Suppressor macrophage treated with lipopolysaccharide for 1 hour (primary cell): ENCODE data around the gene PRDM15.

ENCODE experiments used
- DNase-seq, 3 donors: peaks; one replicate each; pipeline ENCODE4 v3.0.0-alpha.2; 2020 to 2022

The PRDM15 gene

DNA sequence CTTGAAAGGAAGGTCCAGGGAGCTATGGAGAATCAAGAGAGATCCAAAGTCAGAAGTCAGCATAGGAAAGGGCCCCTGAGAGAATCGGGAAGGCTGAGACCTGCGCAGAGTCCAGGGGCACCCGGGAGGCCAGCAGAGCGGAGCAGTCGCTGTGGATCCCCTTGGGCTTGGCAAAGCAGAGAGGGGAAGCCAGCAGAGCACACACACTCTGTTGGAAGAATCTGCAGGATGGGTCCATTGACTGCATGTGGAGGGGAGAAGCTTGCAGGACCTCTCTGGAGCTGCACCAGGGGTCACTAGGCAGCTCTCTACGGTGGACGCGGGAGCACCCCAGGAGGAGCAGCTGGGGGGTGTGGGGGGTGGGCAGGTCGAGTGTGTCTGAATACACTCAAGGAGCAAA is 118.7 kb downstream of the PRDM15 start:
- DNase-seq = no peak

DNA sequence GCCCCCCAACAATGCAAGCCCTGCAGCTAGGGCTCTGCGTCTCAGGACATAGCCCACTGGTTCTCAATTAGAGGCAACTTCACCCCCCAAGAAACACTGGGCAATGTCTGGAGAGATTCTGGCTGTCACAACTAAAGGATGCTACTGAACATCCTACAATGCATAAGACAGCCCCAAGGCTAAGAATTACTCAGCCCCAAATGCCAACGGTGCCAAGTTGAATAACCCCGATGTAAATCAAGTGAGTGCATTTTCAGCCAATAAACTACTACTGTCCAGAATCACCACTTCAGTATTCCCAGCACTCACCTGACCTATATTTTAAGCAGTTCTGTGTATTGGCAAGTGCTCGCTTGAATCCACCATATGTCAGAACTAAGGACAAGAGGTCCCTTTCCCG is 119.2 kb downstream of the PRDM15 start:
- DNase-seq = no peak

DNA sequence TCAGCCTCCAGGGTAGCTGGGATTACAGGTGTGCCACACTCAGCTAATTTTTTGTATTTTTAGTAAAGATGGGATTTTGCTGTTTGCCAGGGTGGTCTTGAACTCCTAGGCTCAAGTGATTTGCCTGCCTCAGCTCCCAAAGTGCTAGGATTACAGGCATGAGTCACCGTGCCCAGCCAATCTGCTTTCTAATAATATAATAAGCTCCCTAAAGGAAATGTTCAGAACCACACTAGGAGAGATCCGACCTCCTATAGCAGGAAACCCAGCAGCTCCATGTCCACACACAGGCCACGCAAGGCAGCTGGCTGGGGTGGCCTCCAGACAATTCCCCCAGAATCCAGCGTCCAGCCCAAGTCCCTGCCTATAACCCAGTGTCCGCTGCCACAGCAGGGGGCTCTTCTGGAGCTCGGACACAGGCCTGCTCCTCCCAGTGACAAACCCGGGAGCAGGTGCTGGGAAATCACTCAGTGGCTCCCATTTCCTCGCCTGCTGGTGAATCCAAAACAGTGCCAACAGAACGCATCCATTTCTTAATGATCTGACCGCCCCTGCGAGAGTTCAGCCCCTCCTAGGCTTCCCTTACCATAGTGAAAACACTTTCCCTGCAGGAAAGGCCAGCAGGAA is 119.8 kb downstream of the PRDM15 start:
- no peak for DNase-seq

DNA sequence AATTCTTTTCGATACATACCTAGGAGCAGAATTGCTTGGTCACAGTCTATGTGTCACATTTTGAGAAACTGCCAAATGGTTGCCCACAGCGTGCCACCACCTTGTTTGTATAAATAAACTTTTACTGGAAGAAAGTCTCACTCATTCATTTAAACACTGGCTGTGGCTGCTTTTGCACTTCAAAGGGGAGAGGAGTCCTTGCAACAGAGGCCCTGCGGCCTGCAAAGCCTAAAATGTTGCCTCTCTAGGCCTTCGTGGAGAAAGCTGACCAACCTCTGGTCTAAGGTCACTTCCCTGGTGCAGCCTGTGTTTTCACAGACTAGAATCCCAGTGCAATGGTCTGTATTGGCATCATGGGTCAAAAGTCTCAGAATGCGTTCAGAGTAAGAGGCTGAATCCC is 120.6 kb downstream of the PRDM15 start:
- DNase-seq = no peak

DNA sequence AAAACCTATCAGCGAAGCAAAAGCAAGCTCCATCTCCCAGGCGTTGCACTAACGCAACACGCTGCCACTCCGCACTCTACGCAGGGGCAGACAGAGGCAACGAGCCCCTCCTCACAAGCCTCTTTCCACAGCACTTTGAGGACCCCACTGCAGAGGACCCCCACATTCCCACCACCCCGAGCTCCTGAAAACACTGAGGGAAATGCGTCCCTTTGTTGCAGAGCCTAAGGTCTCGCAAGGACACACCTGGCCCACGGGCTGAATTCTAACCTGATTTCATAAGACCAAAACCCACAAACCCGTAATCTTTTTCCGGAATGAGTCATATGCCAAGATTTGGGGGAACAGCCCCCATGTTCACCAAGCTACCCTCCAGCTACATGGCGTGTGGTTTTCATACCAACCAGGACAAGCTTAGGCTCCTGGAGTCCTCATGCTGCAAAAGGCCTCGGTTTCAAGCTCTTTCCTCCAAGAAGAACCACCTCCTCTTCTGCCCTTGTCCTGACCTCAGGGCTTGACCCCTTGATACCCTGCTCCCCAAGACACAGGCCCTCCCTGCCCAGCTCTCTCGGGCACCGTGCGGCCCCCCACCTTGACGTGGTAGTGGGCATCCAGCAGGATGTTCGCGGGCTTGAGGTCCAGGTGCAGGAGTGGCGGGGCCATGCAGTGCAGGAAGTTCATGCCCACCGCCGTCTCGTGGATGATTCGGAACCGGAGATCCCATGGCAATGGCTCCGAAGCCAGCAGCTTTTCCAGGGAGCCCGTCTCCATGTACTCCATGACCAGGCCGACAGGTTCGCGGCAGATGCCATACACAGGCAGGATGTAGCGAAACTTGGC is 123.0 kb downstream of the PRDM15 start:
- no peak for DNase-seq

DNA sequence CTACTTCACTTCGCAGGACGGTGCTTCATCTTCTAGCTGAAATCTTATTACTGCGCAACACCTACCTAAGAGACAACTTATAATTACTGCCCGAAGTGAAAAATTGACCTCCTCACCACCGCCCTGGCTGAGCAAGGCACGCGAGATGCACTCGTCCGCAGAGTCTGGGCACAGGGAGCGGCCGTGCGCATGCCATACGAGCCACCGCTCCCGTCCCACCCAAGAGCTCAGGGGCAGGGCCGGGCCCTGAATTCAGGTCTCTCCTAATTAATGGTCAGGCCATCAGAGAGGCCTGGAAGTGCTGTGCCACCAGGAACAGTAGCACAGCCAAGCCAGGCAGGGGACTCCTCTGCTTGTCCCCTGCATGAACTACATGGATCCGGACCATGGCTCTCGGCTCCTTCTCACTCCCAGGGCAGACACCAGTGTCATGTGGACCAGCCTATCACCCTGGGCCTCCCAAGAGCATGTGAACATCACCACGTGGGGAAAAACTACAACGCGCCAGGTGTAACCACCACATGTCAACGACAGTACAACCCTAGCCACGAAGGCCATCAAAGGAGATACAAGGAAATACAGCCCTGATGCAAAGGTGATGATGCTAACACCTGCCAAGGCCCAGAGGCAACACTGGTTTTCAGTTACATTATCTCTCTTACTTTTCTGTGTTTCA is 123.7 kb downstream of the PRDM15 start:
- no peak for DNase-seq

DNA sequence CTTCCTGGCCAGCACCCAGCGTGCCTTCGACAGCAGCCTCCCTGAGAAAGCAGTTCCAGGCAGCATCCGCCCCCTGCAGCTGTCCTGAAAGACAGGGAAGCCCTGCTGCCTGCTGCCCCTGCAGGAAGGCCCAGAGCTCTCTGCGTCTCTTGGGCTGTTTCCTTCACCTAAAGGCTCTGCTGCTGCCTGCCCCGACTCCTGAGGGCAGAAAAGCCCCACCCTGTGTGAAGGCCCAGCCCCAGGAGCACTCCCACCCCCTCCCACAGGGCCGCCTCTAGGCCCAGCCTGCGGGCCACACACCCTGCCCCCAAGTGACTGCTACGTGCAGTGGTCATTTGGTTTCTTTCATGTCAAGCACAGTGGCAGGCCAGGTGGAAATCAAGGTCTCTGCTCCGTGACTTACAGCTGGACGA is 124.7 kb downstream of the PRDM15 start:
- DNase-seq = no peak

DNA sequence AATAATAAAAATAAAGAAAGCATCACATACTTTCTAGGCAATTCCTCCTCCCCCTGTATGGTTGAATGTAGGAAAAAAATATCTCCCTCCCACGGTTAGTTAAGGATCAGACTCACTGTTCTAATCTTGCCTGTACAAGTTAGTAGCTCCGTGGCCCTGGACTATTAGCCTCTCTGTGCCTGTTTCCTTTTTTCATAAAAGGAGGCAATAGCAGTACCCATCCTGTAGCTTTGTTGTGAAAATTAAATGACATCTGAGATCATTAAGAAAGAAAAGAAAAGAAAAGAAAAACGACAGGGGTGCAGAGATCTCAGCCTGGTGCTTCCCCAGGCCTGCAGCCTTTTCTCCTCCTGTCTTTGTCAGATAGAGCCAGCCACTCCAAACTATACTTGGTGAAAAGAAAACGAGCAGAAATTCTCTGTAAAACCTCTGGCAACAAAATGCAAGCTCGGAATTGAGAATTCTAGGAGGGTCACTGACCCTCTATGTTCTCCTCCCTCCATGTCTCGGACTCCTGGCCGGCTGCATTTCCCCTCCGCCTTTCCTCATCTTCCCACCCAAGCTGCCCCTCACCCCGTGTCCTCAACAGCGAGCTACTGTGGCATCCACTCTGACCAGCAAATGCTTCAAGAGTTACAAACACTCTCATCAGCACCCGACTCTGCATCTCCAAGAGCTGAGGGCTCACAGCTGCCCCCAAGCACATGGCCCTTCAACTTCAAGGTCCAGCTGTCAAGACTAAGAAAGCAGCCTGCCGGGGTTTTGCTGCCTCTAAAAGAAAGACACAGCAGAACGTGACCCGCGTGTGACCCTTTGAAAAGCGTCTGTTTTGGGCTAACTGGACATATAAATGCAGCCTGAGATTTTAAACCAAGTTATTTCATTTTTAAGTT is 125.9 kb downstream of the PRDM15 start:
- DNase-seq = no peak

DNA sequence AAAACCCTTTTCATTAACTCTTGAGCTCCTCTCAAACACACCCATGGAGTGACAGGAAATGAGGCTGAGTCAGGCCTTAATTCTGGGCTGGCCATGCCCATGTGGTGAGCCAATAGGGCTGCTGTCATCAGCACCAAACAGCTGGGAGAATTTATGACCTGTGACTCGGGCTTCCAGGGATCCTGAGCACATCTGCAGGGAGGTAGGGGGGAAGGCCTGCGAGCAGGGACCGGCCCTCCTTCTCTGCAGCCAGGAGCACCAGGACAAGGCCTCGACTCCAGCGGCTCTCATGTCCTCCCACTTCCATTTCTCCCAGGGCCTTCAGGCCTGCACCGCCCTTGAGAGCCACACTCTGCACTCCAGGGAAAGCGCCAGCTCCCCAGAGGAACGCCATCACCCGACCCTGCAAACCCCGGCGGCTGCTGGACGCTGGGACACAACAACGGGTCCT is 126.9 kb downstream of the PRDM15 start:
- DNase-seq = peak; percentile 23 to 40 (median 36)

DNA sequence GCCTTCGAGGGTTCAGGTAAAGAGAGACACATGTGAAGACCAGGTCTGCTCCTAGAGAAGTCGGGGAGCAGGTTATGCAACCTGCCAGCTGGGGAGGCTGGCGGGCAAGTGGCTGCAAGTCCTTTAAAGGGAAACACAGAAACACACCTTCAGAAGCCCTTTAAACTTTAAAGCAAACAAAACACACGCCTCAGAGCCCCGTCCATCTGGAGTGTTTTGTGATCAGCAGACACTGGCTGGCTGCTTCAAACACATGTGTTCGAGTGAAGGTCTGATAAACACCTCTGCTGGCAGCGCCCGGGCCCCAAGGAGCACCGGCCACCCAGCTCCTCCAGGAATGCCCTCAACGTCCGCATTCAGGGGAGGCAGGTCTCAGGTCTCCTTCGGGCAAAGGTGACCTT is 127.5 kb downstream of the PRDM15 start:
- no peak for DNase-seq

DNA sequence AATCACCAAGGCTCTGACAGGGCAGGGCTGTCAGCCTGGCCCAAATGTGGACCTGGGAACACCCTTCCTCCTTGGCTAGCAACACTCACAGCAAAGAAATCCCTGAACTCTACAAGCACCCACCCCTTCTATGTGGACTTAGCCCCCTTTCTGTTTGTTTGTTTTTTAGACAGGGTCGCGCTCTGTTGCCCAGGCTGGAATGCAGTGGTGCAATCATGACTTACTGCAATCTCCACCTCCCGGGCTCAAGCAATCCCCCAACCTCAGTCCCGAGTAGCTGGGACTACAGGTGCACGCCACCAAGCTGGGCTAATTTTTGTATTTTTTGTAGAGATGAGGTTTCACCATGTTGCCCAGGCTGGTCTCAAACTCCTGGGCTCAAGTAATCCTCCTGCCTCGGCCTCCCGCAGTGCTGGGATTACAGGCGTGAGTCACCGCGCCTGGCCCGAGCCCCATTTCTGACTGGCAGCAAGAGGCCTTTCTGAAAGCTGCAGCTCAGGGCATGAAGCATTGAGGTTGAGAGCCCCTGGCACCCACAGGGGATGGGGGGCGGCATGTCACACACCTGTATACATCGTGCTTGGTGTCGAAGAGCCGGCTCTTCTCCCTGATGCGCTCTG is 128.5 kb downstream of the PRDM15 start:
- no peak for DNase-seq

DNA sequence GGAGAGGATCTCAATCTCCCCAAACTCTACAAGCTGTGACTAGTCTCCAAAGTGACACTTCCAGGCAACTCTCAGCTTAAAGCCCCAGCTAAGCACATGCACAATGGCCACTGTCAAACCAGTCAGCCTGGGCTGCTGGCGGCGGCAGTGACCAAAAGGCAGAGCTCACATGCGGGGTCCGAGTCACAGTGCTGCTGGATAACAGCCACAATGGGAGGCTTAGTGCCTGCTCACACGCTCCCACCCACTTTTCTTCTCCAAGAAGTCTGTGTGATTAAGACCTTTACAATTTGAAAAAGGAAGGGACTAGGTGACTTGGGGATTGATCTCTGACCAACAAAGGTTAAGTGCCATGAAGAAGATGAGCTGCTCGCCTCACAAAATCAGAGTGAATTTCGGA is 129.1 kb downstream of the PRDM15 start:
- no peak for DNase-seq

DNA sequence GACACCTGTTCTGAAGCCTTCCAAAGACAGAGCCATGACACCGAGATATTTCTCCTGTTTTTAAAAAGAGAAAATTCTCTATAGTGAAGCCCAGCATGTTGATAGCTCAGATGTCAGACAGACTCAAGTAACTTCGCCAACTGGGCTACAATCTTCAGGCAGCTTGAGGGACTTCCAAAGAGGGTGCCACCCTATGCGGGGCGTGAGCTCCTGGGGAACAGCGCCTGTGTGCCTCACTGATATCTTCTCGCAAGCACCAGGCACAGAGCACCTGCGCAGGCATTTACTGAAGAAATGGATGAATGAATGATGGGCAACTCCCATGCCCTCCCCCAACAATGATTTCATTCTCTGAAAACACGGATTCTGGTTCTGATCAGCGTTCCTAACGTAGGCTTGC is 129.9 kb downstream of the PRDM15 start:
- DNase-seq = no peak
